Measurements from ENCODE around the gene HNRNPH3.

- no peak for TF ChIP-seq CTCF (IDR thresholded peaks at IDR 0.05; ENCODE audit: low read depth, low read length, poor library complexity, severe bottlenecking)
- no peak for TF ChIP-seq EZH2phosphoT487 (IDR thresholded peaks at IDR 0.05; ENCODE audit: borderline replicate concordance, low read length)
Measured at GRCh38 chr10:68365611-68366010, 33.7 kb downstream of the HNRNPH3 start.
